NCI-H1105 treated with DMSO at 0.1 percent for 48 hours (cell line): Measurements from ENCODE around the gene FAM131C.
A peak's percentile ranks its signal among the peaks of the same experiment; 100 is the strongest.
"Not testable (repeated sequence)": the region's sequence is repeated elsewhere in the genome, so short reads cannot be mapped to it uniquely, and the experiment has no call there.

Source experiments
- DNase-seq: peaks from one replicate; lab custom pipeline; 2025; lab: John Stamatoyannopoulos, UW

FAM131C gene

DNA sequence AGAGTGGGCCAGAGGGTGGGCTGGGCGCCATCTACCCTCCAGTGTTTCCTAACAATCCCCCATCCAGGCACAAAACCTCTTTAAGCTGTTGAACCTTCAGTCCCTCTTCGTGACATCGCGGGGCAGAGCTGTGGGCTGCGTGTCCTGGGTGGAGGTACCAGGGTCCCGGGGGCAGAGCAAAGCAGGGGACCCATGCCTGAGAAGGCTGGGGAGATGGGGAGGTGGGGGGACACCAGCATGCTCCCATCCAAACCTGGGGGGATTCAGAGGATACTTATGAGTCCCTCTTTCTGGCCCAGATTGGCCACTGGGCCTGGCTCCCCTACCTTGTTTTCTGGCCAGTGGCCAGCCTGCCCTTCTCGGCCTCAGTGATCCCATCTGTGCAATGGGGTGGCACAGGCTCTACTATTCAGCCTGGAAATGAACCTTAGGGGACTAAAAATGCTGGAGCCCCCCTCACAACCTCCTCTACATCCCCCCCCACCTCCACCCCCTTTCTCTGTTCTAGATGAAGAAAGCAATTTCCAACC is 40.3 kb downstream of the FAM131C start:
- not testable (repeated sequence) for DNase-seq

DNA sequence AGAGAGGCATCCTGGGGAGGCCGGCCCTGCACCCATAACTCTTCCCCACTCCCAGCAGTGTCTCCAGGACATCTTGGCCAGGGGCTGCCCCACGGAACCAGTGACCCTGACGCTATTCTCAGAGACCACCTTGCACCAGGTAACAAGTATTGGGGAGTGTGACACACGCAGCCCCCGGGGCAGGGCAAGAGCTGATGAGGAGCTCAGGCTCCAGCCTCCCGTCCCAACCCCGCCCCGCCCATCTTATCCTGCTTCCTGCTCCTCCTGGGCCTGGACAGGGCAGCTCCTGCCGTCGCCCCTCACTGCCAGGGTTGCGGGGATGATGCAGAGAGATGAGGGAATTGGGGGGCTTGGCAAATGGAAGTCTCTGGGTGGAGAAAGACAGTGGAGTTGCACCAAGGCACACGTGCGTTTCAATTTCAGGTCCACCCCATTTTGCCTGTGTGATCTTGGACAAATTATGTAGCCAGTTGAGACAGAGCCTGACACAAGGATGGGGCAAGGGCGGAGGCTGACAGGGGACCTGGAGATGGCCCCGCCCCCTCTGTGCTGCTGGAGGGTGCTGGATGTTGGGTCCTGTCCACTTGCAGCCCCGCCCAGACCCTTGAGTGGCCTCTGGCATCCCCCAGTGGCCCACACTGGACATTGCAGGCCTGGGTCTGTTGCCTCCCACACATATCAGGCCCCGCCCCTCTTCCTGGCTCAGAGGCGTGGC is 40.9 kb downstream of the FAM131C start:
- peak; percentile 53 for DNase-seq

DNA sequence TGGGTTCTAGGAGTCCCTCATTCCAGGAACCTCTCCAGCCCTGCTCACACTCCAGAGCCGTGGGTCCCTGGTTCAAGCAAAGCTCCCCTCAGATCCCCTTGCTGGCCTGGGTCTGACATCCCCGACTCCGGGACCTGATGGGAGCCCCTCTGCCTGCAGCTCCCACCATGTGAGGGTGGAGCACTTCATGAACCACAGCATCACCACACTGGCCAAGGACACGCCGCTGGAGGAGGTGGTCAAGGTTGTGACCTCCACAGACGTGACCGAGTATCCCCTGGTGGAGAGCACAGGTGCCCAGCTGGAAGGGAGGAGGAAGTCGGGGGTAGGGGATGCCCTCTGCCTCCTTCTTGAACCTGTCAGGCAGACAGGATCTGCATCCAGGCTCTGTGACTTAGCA is 41.9 kb downstream of the FAM131C start:
- DNase-seq, result no peak

DNA sequence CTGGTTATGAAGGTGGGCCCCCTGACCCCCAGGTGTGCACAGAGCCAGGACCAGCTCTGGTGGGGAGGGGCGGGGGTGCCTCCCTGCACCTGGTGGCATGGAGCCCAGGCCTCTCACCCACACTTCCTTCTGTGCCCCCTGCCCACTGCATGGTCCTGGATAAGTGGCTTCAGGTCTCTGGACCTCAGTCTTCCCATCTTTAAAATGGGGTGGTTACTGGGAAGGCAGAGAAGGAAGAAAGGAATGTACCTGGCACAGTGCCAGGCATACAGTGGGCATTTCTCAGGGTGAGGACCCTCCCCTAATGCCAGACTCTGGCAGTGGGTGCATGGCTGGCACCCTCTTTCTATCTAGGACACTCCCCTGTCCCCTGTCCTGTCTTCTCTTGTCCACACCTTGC is 44.2 kb downstream of the FAM131C start:
- DNase-seq, result no peak

DNA sequence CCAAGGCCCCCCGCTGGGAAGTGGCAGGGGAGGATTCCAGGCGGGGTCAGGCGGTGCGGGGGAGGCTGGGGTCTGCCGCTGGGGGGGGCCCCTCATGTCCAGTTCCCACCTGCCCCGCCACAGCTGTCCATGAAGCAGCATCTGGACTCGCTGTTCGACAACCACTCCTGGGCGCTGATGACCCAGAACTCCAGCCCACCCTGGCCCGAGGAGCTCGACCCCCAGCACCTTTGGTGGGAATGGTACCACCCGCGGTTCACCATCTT is 44.5 kb downstream of the FAM131C start:
- not testable (repeated sequence) for DNase-seq

DNA sequence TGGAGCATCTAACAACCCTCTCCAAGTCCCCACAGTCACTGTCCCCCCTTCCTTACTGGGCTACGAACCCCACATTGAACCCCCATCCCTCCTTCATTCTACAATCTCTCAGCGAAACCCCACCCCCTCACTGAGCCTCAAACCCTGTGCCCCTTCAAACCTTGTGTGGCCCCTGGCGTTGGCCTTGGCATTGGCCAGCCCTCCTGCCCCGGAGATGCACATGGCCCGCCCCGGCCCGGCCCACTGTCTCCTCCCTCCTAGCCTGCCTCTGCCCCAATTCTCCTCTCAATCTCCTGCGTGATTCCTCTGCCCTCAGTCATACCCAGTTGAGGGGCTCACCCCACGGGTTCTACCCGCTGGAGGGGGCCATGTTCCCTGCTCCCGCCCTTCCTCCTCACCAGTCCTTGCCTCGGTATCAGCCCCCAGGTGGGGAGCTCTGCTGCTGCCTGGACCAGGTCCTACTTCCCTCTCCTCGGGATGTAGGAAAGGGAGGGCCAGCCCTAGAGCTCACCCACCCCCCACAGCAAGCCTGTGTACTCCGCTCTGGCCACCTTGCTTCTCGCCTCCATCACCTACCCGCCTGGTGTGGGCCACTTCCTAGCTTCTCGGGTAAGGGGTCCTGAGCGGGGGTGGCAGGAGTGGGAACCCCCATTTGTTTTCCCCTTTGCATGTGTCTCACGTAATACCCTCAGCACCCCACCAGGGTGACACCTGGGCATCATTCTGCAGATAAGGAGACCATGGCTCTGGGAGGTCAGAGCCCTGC is 45.0 kb downstream of the FAM131C start:
- DNase-seq, result no peak

DNA sequence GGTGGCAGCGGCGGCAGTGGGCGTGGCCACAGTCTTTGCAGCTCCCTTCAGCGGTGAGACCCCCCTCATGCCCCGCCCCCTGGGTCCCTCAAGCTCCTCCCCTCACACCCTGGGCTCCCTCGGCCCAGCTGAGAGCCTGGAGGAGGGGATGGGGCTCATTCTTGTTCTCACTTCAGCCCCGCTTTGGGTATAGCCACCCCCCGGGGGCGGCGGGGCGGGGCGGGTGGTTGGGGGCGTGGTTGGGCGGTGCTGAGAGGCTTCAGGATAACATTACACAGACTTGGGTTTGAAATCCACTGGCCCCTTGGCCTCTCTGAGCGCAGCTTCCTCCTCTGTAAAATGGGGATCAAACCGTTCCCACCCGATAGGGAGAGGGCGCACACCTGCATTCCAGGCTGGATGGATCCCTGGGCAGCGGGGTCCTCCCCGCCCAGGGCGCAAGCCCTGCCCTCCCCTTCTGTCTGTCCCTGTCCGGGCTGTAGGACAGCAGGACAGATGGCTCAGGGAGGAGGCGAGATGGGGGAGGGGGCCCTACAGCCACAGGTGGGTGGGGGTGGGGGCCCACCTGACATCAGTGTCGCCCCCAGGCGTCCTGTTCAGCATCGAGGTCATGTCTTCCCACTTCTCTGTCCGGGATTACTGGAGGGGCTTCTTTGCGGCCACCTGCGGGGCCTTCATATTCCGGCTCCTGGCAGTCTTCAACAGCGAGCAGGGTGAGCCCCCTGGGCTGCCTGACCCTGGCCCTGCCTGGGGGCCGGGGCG is 46.5 kb downstream of the FAM131C start:
- no peak for DNase-seq

DNA sequence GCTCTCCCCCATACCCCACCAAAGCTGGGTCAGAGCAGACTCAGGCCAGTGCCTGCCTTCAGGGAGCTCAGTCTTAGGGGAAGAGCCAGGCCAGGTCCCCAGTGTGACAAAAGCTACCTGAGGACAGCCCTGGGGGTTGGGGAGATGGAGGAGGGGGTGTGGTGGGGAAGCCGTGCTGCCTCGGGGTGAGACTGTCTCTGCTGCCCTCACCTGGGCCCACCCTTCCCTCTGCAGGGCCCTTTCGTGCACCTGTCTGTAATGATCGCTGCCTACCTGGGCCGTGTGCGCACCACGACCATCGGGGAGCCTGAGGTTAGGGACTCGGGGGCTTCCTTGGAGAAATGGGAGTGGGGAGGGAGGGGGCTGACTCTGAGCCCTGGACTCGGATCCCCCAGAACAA is 47.1 kb downstream of the FAM131C start:
- not testable (repeated sequence) for DNase-seq

DNA sequence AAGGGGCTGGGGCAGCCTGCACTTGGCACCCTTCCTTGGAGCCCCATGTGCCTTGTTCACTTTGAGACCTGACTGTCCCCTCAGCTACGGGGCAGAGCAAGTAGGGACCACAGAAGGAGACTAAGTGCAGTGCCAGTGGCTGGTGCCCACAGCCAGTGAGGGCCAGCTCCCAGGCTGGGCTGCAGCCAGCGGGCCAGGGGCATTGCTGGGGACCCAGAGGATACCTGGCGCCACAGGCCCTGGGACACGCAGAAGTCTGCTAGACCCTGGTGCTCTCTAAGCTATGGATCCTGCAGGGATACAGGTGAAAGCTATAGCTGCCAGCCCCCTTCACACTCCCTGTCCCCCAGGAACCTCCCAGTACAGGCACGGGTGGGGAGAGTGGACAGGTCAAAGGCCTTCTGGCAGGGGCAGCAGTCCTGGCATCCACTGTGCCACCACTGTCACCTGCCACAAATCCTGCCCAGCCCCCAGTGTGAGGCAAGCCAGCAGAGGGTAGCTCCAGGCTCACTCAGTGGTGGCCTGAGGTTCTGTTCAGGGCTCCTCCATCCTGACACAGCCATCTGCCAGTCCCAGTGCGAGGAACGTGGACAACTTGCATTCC is 50.3 kb downstream of the FAM131C start:
- DNase-seq, result no peak

DNA sequence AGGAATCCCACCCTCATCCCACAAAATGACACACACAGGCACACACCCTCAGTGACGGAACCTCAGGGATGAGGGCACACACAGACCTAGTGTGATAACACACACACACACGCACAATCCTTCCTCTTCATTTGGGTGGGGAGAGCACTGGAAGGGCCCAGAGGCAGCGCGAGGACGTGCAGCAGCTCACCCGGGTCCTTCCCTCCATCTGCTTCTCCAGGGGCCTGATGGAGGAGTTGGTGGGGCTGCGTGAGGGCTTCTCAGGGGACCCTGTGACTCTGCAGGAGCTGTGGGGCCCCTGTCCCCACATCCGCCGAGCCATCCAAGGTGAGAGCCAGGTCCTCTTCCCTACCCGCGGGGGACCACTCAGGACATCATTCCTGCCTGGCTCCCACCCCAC is 51.1 kb downstream of the FAM131C start:
- DNase-seq, result no peak

DNA sequence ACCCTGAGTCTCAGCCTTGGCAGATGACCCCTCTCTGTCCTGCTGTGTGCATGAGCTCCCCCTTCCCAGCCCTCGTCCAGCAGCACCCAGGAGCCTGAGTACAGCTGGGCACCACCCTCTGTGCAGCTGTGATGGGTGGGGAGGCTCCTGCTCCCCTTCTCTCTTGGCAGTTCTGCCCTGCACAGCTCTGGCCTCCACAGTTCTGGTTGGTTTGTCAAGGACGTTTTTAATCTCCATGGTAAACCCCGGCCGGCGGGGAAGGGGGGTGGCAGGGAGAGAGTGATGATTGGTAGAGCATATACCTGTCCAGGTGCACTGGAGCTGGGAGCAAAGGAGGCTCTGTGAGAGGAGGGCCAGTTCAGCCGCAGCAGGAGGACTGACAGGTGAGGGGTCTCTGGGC is 51.8 kb downstream of the FAM131C start, which contains the start of gene CLCNKA:
CLCNKA (plus strand) TSS at position 356 of the 400 bp plus-strand sequence. CDS start 584 bp downstream, outside the sequence.
- no peak for DNase-seq

DNA sequence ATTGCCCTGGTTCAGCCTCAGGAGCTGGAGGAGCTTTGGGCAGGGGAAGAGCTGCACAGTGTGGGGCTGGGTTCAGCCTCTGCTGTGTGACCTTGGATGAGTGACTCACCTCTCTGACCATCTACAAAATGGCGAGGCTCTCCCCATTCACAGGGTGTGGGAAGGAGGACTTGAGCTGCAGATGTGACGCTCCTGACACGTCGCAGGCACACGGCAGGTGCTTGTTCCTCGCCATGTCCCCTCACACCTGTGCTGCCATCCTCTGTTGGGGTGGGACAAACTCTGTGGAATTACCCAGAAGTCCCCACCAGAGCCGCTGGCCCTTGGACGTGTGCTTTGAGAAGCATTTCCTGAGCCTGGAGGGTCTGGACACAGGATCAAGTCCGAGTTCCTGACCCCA is 52.6 kb downstream of the FAM131C start:
- DNase-seq, result not testable (repeated sequence)

DNA sequence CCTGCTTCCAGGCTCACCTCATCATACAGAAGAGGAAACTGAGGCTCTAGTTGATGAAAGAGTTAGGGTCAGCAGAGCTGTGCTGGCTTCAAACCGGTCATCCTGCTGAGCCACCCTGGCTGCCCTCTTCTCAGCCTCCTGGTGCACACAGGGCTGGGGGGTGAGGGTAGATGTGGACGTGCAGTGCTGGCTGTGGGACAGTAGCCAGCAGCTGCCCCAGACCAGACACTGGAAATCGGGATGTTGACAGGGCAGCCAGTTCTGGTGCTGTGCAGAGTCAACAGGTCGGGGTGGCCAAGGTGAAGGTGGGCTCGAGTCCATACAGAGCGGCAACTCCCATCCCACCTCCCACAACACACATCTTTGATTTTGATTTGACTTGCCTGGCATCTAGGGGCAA is 53.1 kb downstream of the FAM131C start:
- DNase-seq, result no peak

DNA sequence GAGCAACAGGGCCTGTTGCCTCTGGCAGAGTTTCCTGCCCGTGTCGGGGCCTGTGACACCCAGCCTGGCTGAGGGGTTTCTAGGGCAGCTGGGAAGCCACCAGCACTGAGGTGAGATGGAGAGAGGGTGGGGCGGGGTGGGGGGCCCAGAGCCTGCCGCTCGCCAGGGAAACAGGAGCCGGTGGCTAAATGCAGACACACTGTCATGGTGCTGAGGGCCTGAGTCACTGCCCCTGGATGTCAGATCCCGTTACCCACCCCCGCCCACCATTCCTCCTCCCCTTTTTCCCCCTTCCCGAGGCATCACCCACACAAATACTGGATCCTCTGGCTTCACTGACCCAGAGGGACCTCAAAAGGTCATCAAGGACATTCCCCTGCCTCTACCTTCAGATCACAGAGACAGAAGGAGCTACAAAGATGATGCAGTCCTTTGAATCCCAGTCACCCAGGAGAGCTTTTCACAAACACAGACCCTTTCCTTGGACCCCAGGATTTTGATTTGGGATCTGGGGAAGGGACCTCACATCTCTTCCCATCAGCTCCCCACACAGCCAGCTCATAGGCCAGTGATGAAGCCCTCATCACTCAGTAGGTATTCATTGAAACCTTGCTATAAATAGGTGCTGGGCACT is 53.7 kb downstream of the FAM131C start:
- no peak for DNase-seq

DNA sequence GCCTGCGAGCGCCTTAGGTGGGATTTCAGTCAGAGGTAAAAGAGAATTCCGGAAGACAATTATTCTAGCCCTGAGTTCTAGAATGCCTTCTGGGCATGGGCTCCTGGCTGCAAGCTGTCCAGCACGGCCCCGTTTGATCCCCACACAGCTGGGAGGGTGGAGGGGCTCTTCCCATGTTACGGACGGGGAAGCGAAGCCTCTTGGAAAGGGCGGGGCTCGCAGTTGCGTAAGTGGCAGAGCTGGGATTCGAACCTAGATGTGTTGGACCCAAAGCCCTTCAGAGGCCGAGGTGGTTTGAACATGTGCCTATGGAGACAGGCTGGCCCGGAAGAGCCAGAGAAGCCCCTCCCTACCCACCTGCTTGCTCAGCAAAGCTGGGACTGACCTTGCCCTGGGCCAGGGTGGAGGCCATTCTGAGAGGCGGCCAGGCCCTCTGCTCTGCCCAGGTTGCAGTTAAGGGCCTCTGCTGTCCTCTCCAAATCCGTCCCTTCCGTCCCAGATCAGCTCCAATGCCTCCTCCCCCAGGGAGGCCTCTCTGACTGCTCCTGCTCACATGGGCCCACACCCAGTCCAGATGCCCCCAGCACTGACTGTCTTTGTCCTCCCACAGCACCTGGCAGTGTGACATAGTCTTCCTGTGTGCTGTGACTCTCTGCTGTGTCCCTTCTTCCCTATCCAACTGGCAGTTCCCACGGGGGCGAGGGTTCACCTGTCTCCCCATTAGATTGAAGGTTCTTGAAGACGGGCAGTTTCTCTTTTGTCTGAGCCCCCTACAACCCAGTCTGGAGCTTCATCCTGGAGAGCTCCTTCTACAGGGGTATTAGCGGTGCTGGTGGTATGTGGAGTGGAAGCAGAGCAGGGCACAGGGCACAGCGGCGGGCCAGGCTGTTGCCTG is 54.5 kb downstream of the FAM131C start:
- DNase-seq, result no peak

DNA sequence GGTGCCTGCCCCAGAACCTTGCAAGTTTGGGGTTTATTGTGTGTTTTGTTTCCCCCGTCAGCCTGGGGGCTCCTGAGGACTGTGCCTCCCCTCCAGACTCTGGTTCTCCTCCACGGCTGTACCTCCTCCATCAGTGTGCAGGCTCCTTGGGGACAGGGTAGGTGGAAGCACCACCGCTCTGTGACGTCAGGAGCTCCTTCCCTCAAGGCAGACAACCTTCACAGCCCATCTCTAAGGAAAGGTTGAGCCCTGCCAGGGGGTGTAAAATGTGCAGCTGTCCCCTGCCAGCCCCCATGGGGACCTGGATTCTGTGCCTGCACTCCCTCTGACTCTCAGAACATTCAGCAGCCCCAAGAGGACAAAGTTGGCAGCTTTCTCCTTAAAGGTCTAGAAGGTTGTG is 55.1 kb downstream of the FAM131C start:
- no peak for DNase-seq

DNA sequence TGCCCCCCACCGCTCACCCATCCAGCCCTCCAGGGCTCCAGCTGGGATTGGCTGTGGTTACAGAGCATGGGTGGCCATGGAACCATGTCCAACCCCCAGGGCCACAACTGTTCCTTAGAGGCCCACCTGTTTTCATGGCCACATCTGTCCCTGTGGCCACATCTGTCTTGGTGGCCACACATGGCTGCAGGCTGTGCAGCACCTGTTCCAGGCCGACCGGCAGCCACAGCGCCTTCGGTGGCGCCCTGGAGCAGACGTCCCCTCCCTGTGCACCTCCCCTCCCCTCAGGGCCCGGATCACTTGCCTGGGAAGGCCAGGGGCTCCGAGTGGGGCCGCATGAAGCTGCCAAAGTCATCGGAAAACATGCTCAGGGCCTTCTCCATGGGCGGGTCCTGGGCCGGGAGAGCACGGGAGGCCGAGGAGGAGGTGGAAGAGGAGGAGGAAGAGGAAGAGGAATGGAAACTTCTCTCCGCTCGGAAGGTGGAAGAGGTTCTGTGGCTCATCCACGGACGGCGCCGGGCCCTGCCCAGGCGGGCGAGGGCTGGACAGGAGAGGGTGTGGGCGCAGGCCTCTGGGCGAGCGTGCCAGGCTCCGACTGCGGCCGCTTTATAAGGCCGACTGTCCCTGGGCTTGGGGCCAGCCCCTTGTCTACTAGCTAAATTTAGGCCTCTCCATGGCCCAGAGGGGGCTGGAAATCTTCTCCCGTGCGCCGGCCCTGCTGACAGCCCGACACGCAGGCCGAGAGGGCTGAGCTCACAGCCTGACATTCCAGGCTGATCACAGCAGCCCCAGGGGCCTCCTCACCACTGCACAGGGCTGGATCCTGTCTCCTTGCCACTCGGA is 55.8 kb downstream of the FAM131C start, which contains the start of gene HSPB7:
HSPB7 (minus strand) TSS at position 583 of the 843 bp plus-strand sequence; CDS start at position 503, 80 bp downstream.
- no peak for DNase-seq

DNA sequence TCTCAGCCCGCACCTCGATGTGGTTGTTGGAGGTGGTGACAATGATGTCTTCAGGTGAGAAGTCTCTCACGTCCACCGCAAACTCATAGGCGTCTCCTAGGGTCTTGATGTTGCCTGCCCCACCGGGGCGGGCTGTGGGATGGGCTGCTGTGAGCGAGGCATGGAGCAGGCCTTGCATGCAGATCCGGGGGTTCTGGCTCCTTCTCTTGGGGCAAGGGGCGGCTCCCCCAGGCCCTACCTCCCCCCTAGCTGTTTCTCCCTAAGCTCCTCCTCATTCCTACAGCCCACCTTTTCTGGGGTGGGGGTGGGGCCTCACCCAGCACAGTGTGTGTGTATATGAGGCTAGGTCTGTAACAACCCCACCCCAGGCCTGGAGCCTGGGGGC is 56.4 kb downstream of the FAM131C start:
- DNase-seq, result no peak
